ENCODE data around the gene FHIP2A.

DNA sequence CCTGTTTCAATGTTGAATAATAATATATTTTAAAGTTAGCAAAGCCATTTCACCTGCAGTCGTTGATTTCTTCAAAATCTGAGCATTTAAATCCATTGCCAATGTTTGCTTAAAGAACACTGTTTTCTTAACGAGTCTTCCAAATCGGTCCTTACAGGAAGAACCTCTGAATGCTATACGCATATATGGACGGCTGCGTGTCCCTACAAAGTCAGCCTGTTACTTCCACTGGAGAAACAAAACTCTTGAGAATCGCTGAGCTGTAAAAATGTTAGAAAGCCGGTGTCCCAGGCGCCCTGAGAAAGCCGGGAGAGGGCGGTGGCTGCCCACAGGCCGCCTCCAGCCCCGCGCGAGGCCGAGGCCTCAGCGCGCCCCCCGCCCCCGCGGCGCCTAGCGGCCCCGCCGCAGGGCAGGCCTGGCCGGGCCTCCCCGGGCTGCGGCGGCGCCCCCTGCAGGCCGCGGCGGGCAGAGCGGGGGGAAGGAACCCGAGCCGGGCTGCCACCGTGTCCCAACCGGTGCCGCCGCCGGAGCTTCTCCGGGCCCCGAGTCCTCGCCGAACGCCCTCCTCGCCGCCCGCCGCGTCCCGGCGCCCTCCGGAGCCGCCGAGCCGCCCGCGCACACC lies at the start of gene FHIP2A:
- TF ChIP-seq, protein P1, sequence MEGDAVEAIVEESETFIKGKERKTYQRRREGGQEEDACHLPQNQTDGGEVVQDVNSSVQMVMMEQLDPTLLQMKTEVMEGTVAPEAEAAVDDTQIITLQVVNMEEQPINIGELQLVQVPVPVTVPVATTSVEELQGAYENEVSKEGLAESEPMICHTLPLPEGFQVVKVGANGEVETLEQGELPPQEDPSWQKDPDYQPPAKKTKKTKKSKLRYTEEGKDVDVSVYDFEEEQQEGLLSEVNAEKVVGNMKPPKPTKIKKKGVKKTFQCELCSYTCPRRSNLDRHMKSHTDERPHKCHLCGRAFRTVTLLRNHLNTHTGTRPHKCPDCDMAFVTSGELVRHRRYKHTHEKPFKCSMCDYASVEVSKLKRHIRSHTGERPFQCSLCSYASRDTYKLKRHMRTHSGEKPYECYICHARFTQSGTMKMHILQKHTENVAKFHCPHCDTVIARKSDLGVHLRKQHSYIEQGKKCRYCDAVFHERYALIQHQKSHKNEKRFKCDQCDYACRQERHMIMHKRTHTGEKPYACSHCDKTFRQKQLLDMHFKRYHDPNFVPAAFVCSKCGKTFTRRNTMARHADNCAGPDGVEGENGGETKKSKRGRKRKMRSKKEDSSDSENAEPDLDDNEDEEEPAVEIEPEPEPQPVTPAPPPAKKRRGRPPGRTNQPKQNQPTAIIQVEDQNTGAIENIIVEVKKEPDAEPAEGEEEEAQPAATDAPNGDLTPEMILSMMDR (IDR thresholded peaks at IDR 0.05; ENCODE audit: low read length), result peak; percentile 28
- TF ChIP-seq EZH2 (IDR thresholded peaks at IDR 0.05; ENCODE audit: borderline replicate concordance, low read length), result no peak
